Neural cell (in vitro differentiated cells): ENCODE data around the gene SLC36A3. TPM values are rescaled to one million over a fixed set of nuclear protein-coding genes. Genes with fewer than 3 reads are reported as not detected.

Source experiments
- H2AFZ ChIP-seq: fragments of 200-600, 300-800 bp; sonication (generic), shearing (Covaris generic); 2 replicates; pipeline ENCODE4 v1.6.0; 2014; ENCODE audit warnings: low read depth, mild to moderate bottlenecking, antibody characterized with exemption, low read length, moderate library complexity
- H3F3A ChIP-seq: fragments of 200-600 bp; shearing (Covaris generic); 2 replicates; pipeline ENCODE4 v1.6.1; 2016; ENCODE audit warnings: mild to moderate bottlenecking, moderate library complexity, mixed read lengths, antibody characterized with exemption, low read length; ENCODE audit not compliant: insufficient read depth, poor library complexity, severe bottlenecking
- H3K27ac ChIP-seq: fragments of 200-600, 300-800 bp; sonication (generic), shearing (Covaris generic); 2 replicates; pipeline ENCODE4 v1.5.1; 2014; ENCODE audit warnings: mild to moderate bottlenecking, low read length, moderate library complexity
- H3K27me3 ChIP-seq: fragments of 300-800, 200-600 bp; sonication (generic), shearing (Covaris generic); 2 replicates; pipeline ENCODE4 v1.6.0; 2014; ENCODE audit warnings: mild to moderate bottlenecking, low read depth, low read length, moderate library complexity; ENCODE audit not compliant: insufficient read depth
- H3K36me3 ChIP-seq: fragments of 300-800, 200-600 bp; sonication (generic), shearing (Covaris generic); 2 replicates; pipeline ENCODE4 v1.5.1; 2014; ENCODE audit warnings: mild to moderate bottlenecking, antibody characterized with exemption, low read length, moderate library complexity; ENCODE audit not compliant: insufficient read depth
- H3K4me2 ChIP-seq: fragments of 300-800, 200-600 bp; sonication (generic), shearing (Covaris generic); 2 replicates; pipeline ENCODE4 v1.6.0; 2014; ENCODE audit warnings: mild to moderate bottlenecking, low read length
- H3K4me3 ChIP-seq: fragments of 300-800, 200-600 bp; sonication (generic), shearing (Covaris generic); 2 replicates; pipeline ENCODE4 v1.5.1; 2014; ENCODE audit warnings: mild to moderate bottlenecking, low read length, moderate library complexity
- H3K79me2 ChIP-seq: fragments of 200-600 bp; shearing (Covaris generic); replicated peaks from 2 replicates; pipeline ENCODE4 v1.6.0; 2014; ENCODE audit warnings: mild to moderate bottlenecking, low read length, moderate library complexity; ENCODE audit not compliant: insufficient read depth
- H3K9ac ChIP-seq: fragments of 300-800, 200-600 bp; sonication (generic), shearing (Covaris generic); 2 replicates; pipeline ENCODE4 v1.6.1; 2016; ENCODE audit warnings: mild to moderate bottlenecking, low read length, mixed read lengths
- H3K9me2 ChIP-seq: fragments of 200-600 bp; shearing (Covaris generic); 2 replicates; pipeline ENCODE4 v1.6.1; 2016; ENCODE audit warnings: mild to moderate bottlenecking, low read length, mixed read lengths; ENCODE audit not compliant: insufficient read depth
- H3K9me3 ChIP-seq: fragments of 200-600, 300-800 bp; sonication (generic), shearing (Covaris generic); 2 replicates; pipeline ENCODE4 v1.6.1; 2016; ENCODE audit warnings: mild to moderate bottlenecking, mixed run types, low read length, moderate library complexity, mixed read lengths
- H4K20me1 ChIP-seq: fragments of 200-600 bp; shearing (Covaris generic); 2 replicates; pipeline ENCODE4 v1.6.1; 2016; ENCODE audit warnings: mild to moderate bottlenecking, mixed run types; ENCODE audit not compliant: insufficient read depth
- CTCF ChIP-seq: fragments of 450-650 bp; IDR thresholded peaks from 2 replicates; pipeline ENCODE4 v1.5.1; 2014; ENCODE audit warnings: antibody characterized with exemption, mild to moderate bottlenecking, moderate library complexity; ENCODE audit not compliant: poor library complexity, severe bottlenecking
- EP300 ChIP-seq: fragments of 450-650 bp; conservative IDR thresholded peaks from 2 replicates; pipeline ENCODE4 v1.6.1; 2014; ENCODE audit warnings: antibody characterized with exemption, mild to moderate bottlenecking, moderate library complexity; ENCODE audit not compliant: poor library complexity, severe bottlenecking
- EZH2 ChIP-seq: fragments of 200-600, 300-800 bp; shearing (Covaris generic), sonication (generic); IDR thresholded peaks from 2 replicates; pipeline ENCODE4 v1.6.1; 2014; ENCODE audit warnings: antibody characterized with exemption, low read length, borderline replicate concordance, mild to moderate bottlenecking; ENCODE audit not compliant: insufficient read depth, poor library complexity, severe bottlenecking
- POLR2AphosphoS5 ChIP-seq: IDR thresholded peaks from 2 replicates; pipeline ENCODE4 v1.6.1; 2012
- RAD21 ChIP-seq: fragments of 450-650 bp; conservative IDR thresholded peaks from 2 replicates; pipeline ENCODE4 v1.6.1; 2014; ENCODE audit warnings: antibody characterized with exemption, mild to moderate bottlenecking, moderate library complexity
- REST ChIP-seq: IDR thresholded peaks from 2 replicates; pipeline ENCODE4 v1.6.1; 2012; ENCODE audit warnings: borderline replicate concordance
- SMC3 ChIP-seq: fragments of 450-650 bp; conservative IDR thresholded peaks from 2 replicates; pipeline ENCODE4 v1.6.1; 2014; ENCODE audit warnings: antibody characterized with exemption, mild to moderate bottlenecking, moderate library complexity; ENCODE audit not compliant: poor library complexity
- TAF1 ChIP-seq: IDR thresholded peaks from 2 replicates; pipeline ENCODE4 v1.6.1; 2012; ENCODE audit warnings: low read depth
- polyA plus RNA-seq: library from polyadenylated mRNA; depleted of rRNA; stranded (reverse); fragments of >200 nt; gene quantifications from 2 replicates; pipeline ENCODE4 v1.2.3, GENCODE V29; 2014

SLC36A3 gene
- polyA plus RNA-seq, 1 donor from 2014 or later: not detected

- no peaks in the 10 kb centered on the region for H3K9me2 ChIP-seq
- no peaks in the 10 kb centered on the region for H3K27me3 ChIP-seq
- H2AFZ ChIP-seq: no peak overlapping the region
- no peak overlapping the region for H3K27ac ChIP-seq
- H3K79me2 ChIP-seq: no peaks in the 10 kb centered on the region
- no peaks in the 10 kb centered on the region for H3F3A ChIP-seq
- no peak overlapping the region for H3K4me3 ChIP-seq
- H4K20me1 ChIP-seq: no peaks in the 10 kb centered on the region
- TF ChIP-seq REST (no peak), EZH2 (no peak)
- no peak overlapping the region for H3K9ac ChIP-seq
- no peak overlapping the region for H3K4me2 ChIP-seq
- no peaks in the 10 kb centered on the region for H3K36me3 ChIP-seq
- no peaks in the 10 kb centered on the region for H3K9me3 ChIP-seq
Measured at GRCh38 chr5:151244206-151244605, 59.4 kb downstream of the SLC36A3 start.

GRCh38 chr5:151243564-151243963 is 60.0 kb downstream of the SLC36A3 start:
- no peaks in the 10 kb centered on the region for H4K20me1 ChIP-seq
- no peak overlapping the region for H3K4me3 ChIP-seq
- H3K9me2 ChIP-seq: no peaks in the 10 kb centered on the region
- TF ChIP-seq EZH2 (no peak), REST (no peak), RAD21 (no peak), EP300 (no peak), SMC3 (no peak), CTCF (no peak), TAF1 (no peak), POLR2AphosphoS5 (no peak)
- H3K9me3 ChIP-seq: no peaks in the 10 kb centered on the region
- H3K27me3 ChIP-seq: no peaks in the 10 kb centered on the region
- H3K79me2 ChIP-seq: no peaks in the 10 kb centered on the region
- H3K27ac ChIP-seq: no peak overlapping the region
- H3K9ac ChIP-seq: no peak overlapping the region
- H3K4me2 ChIP-seq: no peak overlapping the region
- H3F3A ChIP-seq: no peaks in the 10 kb centered on the region
- no peak overlapping the region for H2AFZ ChIP-seq
- H3K36me3 ChIP-seq: no peaks in the 10 kb centered on the region
